Measurements from ENCODE around the gene CXCL5.

DNA sequence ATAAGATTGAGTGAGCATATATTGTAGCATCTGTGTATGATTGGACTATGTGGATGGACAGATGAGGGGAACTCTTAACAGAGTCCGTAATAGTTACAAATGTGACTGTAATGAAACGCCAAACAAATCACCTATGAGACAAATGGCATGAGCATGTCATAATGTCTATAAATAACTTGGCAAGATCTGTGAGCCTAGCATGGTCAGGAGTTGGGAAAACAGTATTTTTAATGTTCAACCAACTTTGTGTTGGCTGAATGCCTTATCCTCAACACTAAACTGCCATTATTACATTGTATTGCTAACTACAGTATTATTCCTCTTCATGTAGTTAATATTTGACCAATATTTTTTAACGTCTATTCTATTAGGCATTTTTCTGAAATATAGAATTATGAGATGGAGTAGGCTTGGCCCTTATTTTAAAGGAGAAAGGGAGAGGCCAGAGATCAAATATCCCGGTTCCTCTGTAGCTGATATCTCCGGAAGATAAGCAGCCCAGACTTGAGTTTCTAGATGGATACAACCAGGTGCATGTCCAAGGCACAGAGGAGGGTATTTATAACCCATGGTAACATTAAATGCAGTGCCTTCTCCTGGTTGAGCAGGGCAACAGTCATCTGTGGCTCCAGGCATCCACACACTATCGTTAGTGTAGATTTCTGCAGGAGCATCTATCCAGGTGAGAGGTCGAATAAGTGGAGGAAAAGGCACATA, 49.3 kb downstream of the CXCL5 start:
- TF ChIP-seq POLR2AphosphoS5 (IDR thresholded peaks at IDR 0.05; ENCODE audit: borderline replicate concordance, low read depth, low read length) (no peak), EZH2 (IDR thresholded peaks at IDR 0.05) (no peak)
